NCI-H1694 treated with DMSO at 0.1 percent for 48 hours (cell line): ENCODE results near the gene SPRYD4.
A peak's percentile ranks its signal among the peaks of the same experiment; 100 is the strongest.
"Not testable (repeated sequence)": the region's sequence is repeated elsewhere in the genome, so short reads cannot be mapped to it uniquely, and the experiment has no call there.

Source experiments
- DNase-seq: peaks from one replicate; lab custom pipeline; 2025; lab: John Stamatoyannopoulos, UW

The SPRYD4 gene

GRCh38 chr12:56468216-56469006 is at the start of gene SPRYD4:
Gene SPRYD4, plus strand, starts transcription at chr12:56468578. Its CDS starts 14 bp downstream, at chr12:56468592.
- peak; percentile 70 for DNase-seq

- no peak for DNase-seq
Measured at GRCh38 chr12:56420411-56420810, 48.0 kb upstream of the SPRYD4 start.

- DNase-seq = no peak
Measured at GRCh38 chr12:56425193-56425592, 43.2 kb upstream of the SPRYD4 start.

- no peak for DNase-seq
Measured at GRCh38 chr12:56425940-56426438, 42.4 kb upstream of the SPRYD4 start.

- DNase-seq = no peak
Measured at GRCh38 chr12:56431288-56431687, 37.1 kb upstream of the SPRYD4 start.

GRCh38 chr12:56431850-56432249 is 36.5 kb upstream of the SPRYD4 start:
- DNase-seq = no peak

- DNase-seq = no peak
Measured at GRCh38 chr12:56434828-56435227, 33.5 kb upstream of the SPRYD4 start.

GRCh38 chr12:56437430-56438176 is 30.8 kb upstream of the SPRYD4 start:
- no peak for DNase-seq

GRCh38 chr12:56443208-56443607 is 25.2 kb upstream of the SPRYD4 start:
- DNase-seq = not testable (repeated sequence)

- DNase-seq = peak; percentile 77
Measured at GRCh38 chr12:56448860-56449621, 19.3 kb upstream of the SPRYD4 start, which contains the start of gene TIMELESS. Gene TIMELESS, minus strand, starts transcription at chr12:56449426. Its CDS starts 15,256 bp downstream, at chr12:56434170.

GRCh38 chr12:56449622-56449984 is 18.8 kb upstream of the SPRYD4 start:
- no peak for DNase-seq

GRCh38 chr12:56450241-56450640 is 18.1 kb upstream of the SPRYD4 start:
- no peak for DNase-seq

GRCh38 chr12:56451147-56451546 is 17.2 kb upstream of the SPRYD4 start:
- DNase-seq = no peak

- no peak for DNase-seq
Measured at GRCh38 chr12:56454557-56454956, 13.8 kb upstream of the SPRYD4 start, which contains the start of gene MIP. Gene MIP, minus strand, starts transcription at chr12:56454657. Its CDS starts 44 bp downstream, at chr12:56454613.

- DNase-seq = no peak
Measured at GRCh38 chr12:56457817-56458216, 10.6 kb upstream of the SPRYD4 start.

- no peak for DNase-seq
Measured at GRCh38 chr12:56461235-56462159, 6.9 kb upstream of the SPRYD4 start.

GRCh38 chr12:56462565-56462964 is 5.8 kb upstream of the SPRYD4 start:
- DNase-seq = no peak

- no peak for DNase-seq
Measured at GRCh38 chr12:56469007-56469930, 891 bp downstream of the SPRYD4 start.

- no peak for DNase-seq
Measured at GRCh38 chr12:56474389-56474788, 6.0 kb downstream of the SPRYD4 start.

GRCh38 chr12:56476143-56476542 is 7.8 kb downstream of the SPRYD4 start:
- DNase-seq = no peak
